ENCODE data around the gene PDGFRB. TPM values are rescaled to one million over a fixed set of nuclear protein-coding genes. Genes with fewer than 3 reads are reported as not detected.

The PDGFRB gene
- total and polyA plus RNA-seq, 10 of the 15 experiments (the other 5 are each of a cell fraction or from before 2014, with no cell fraction given), result 0.02 to 3.0 (median 1.0) TPM

DNA sequence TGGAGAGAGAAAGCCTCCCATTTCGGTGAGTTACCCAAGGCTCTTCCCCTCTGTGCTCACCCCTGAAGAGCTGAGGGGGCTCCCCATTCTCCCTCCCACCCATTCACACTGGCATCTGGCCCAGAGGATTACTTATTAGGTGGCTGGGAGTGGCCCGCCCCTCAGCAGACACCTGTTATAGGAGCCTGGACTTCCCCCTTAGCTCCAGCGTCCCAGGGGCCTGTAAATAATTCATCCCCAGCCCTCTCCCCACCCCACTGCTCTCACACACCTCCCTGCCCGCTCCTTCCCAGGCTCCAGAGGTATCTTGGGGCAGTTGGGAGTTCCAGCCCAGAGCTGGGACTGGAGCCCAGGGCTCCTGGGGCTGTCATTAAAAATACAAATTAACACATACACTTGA lies 22.6 kb upstream of the PDGFRB start:
- CTCF ChIA-PET, result interaction anchor here (0.8 to 9.3 kb wide), 4 partner anchors 16 to 47 kb away, joined by 3 to 68 read pairs (median 4); no protein-coding TSS in a partner anchor
- in situ Hi-C loops (cut with MboI), result no loop called here

GRCh38 chr5:150177721-150178120 lies 22.1 kb upstream of the PDGFRB start:
- Histone ChIP-seq H3K4me2 (ENCODE audit: control insufficient read depth, insufficient read depth) (no peak overlapping the region), H3K9ac (ENCODE audit: control insufficient read depth, insufficient read depth, low read length) (no peak overlapping the region), H3K27me3 (replicated peaks in 1 of 2; ENCODE audit: control insufficient read depth in 2 of 2, insufficient read depth in 2 of 2, low read length in 1 of 2) (no peaks in the 10 kb centered on the region; a peak in 2 of 4 replicates), H3K27ac (ENCODE audit: control insufficient read depth, insufficient read depth) (no peak overlapping the region), H3K9me3 (replicated peaks; ENCODE audit: control insufficient read depth, insufficient read depth, low read length) (no peaks in the 10 kb centered on the region), H4K20me1 (ENCODE audit: control insufficient read depth, insufficient read depth) (no peaks in the 10 kb centered on the region), H3K4me3 (no peak overlapping the region), H3K36me3 (ENCODE audit: control insufficient read depth in 2 of 2, insufficient read depth in 2 of 2, low read length in 1 of 2) (no peaks in the 10 kb centered on the region), H3K4me1 (ENCODE audit: control insufficient read depth, insufficient read depth, low read length) (no peaks in the 10 kb centered on the region), H2AFZ (ENCODE audit: control insufficient read depth, low read depth, low read length) (no peak overlapping the region), H3K79me2 (ENCODE audit: control insufficient read depth, insufficient read depth, low read length) (no peaks in the 10 kb centered on the region)
- WGBS (ENCODE audit: insufficient coverage, insufficient replicate concordance, low lambda C conversion rate, missing lambda C conversion rate), result 43% methylated on average over 4 of the region's 4 CpGs
- POLR2A ChIA-PET, result no interaction called here
- SMC1A ChIA-PET (ENCODE audit: uncharacterized antibody, unreplicated experiment), result no interaction called here
- in situ Hi-C loops (cut with MboI), result no loop called here
- CTCF ChIA-PET, result interaction anchor here (0.8 to 9.3 kb wide), 4 partner anchors 16 to 47 kb away, joined by 3 to 68 read pairs (median 4); no protein-coding TSS in a partner anchor
- RAD21 ChIA-PET (ENCODE audit: unreplicated experiment), result interaction anchor here (1.1 to 1.4 kb wide), 3 partner anchors 13 to 19 kb away, joined by 3 to 4 read pairs (median 3); no protein-coding TSS in a partner anchor
- DNase-seq (ENCODE audit: low read depth, low spot score) (no peak), FAIRE-seq (no peak), ATAC-seq (no peak)
- no TSS peak for BruUV-seq (replicated peaks)
- intact Hi-C loops (cut with micrococcal nuclease; ENCODE audit: unreplicated experiment), result no loop called here
- TF ChIP-seq PML (IDR thresholded peaks at IDR 0.05; ENCODE audit: low read length), result no peak
- TF ChIP-seq CBX5 (IDR thresholded peaks at IDR 0.05; ENCODE audit: low read depth), result no peak
- TF ChIP-seq ZNF217 (IDR thresholded peaks at IDR 0.05), result no peak
- TF ChIP-seq ZNF687 (IDR thresholded peaks at IDR 0.05), result no peak
- no peak for TF ChIP-seq ZNF592 (IDR thresholded peaks at IDR 0.05)
- no peak for TF ChIP-seq MYB (IDR thresholded peaks at IDR 0.05; ENCODE audit: borderline replicate concordance, low read depth, low read length)
- TF ChIP-seq SPI1 (IDR thresholded peaks at IDR 0.05; ENCODE audit: borderline replicate concordance, insufficient read depth, low read depth, low read length), result no peak

More for the DNA sequence above, 22.6 kb upstream of the PDGFRB start:
- WGBS (ENCODE audit: insufficient coverage, insufficient replicate concordance, low lambda C conversion rate, missing lambda C conversion rate), result 8% methylated on average over 4 of the region's 4 CpGs
- POLR2A ChIA-PET, result no interaction called here
- DNase-seq (ENCODE audit: low read depth, low spot score), result no peak
- Histone ChIP-seq H2AFZ (ENCODE audit: control insufficient read depth, low read depth, low read length) (no peak overlapping the region), H3K36me3 (ENCODE audit: control insufficient read depth in 2 of 2, insufficient read depth in 2 of 2, low read length in 1 of 2) (no peaks in the 10 kb centered on the region), H3K4me2 (ENCODE audit: control insufficient read depth, insufficient read depth) (no peak overlapping the region), H3K79me2 (ENCODE audit: control insufficient read depth, insufficient read depth, low read length) (no peaks in the 10 kb centered on the region), H3K27me3 (replicated peaks in 1 of 2; ENCODE audit: control insufficient read depth in 2 of 2, insufficient read depth in 2 of 2, low read length in 1 of 2) (no peaks in the 10 kb centered on the region; a peak in 2 of 4 replicates), H3K9me3 (replicated peaks; ENCODE audit: control insufficient read depth, insufficient read depth, low read length) (no peaks in the 10 kb centered on the region), H3K9ac (ENCODE audit: control insufficient read depth, insufficient read depth, low read length) (no peak overlapping the region), H4K20me1 (ENCODE audit: control insufficient read depth, insufficient read depth) (no peaks in the 10 kb centered on the region), H3K27ac (ENCODE audit: control insufficient read depth, insufficient read depth) (no peak overlapping the region), H3K4me1 (ENCODE audit: control insufficient read depth, insufficient read depth, low read length) (no peaks in the 10 kb centered on the region), H3K4me3 (no peak overlapping the region)
- SMC1A ChIA-PET (ENCODE audit: uncharacterized antibody, unreplicated experiment), result interaction anchor here (0.7 to 1.2 kb wide), 2 partner anchors 16 to 280 kb away, joined by 3 read pairs; no protein-coding TSS in a partner anchor
- RAD21 ChIA-PET (ENCODE audit: unreplicated experiment), result interaction anchor here (1.1 to 1.3 kb wide), 2 partner anchors 13 to 19 kb away, joined by 3 read pairs; no protein-coding TSS in a partner anchor
- intact Hi-C loops (cut with micrococcal nuclease; ENCODE audit: unreplicated experiment), result no loop called here
- no peak for TF ChIP-seq KAT2A (conservative IDR thresholded peaks at IDR 0.05; ENCODE audit: control insufficient read depth, low read depth, low read length)
- TF ChIP-seq MTA2 (IDR thresholded peaks at IDR 0.05; ENCODE audit: low read depth), result 0 out of 2 replicates have a peak, but pooled peaks have one; percentile 16
- peak; percentile 36; the same call in 1 of the 2 replicates for TF ChIP-seq IKZF1 (conservative IDR thresholded peaks at IDR 0.05)
- no TSS peak for BruUV-seq (replicated peaks)
- peak; percentile 72 for ATAC-seq
- no peak for FAIRE-seq
